GM12878 (cell line): ENCODE measurements around the gene GLI2.

Source experiments
- CTCF ChIP-seq, 3 experiments: IDR thresholded peaks in 2 of 3; conservative IDR thresholded peaks in 1 of 3; 2 replicates each; pipeline ENCODE4 v1.5.1; 2011; ENCODE audit warnings: low read depth in 3 of 3, low read length in 3 of 3, mild to moderate bottlenecking in 3 of 3, control low read depth in 2 of 3, moderate library complexity in 2 of 3, inconsistent platforms in 1 of 3, mixed read lengths in 1 of 3; ENCODE audit not compliant: control insufficient read depth in 2 of 3, insufficient read depth in 1 of 3; ENCODE audit errors: extremely low read depth in 1 of 3
- POLR2AphosphoS5 ChIP-seq: IDR thresholded peaks from 2 replicates; pipeline ENCODE4 v1.6.1; 2011; ENCODE audit warnings: mild to moderate bottlenecking, low read length, inconsistent platforms
- SIN3A ChIP-seq: IDR thresholded peaks from 2 replicates; pipeline ENCODE4 v1.6.1; 2012; ENCODE audit warnings: low read depth, low read length, improper control_type of control experiment

GRCh38 chr2:120744817-120745216, 9.1 kb downstream of the GLI2 start:
- TF ChIP-seq POLR2AphosphoS5 (no peak), CTCF (IDR thresholded peaks at IDR 0.05 in 2 of 3, conservative IDR thresholded peaks at IDR 0.05 in 1 of 3; ENCODE audit: control insufficient read depth in 2 of 3, extremely low read depth in 1 of 3, insufficient read depth in 1 of 3, low read depth in 3 of 3, low read length in 3 of 3) (no peak), SIN3A (no peak)
